Prostate gland (tissue), 2 donors: Measurements from ENCODE around the gene HOXA5.

ENCODE experiments used
- POLR2A ChIP-seq: fragments of 450-650 bp; IDR thresholded peaks from one replicate; pipeline ENCODE4 v1.6.1; 2016; ENCODE audit warnings: antibody characterized with exemption, mild to moderate bottlenecking
- POLR2AphosphoS5 ChIP-seq: sonication (generic); formaldehyde crosslinking; IDR thresholded peaks from one replicate; pipeline ENCODE4 v1.6.1; 2017; ENCODE audit warnings: antibody characterized with exemption
- TF ChIP-seq, protein P1 (sequence below), 4 experiments: fragments of 200-600 bp in 2 of 4; fragments of 450-650 bp in 2 of 4; sonication (generic) in 2 of 4; IDR thresholded peaks; 1 replicate in 3 of 4; 2 replicates in 1 of 4; pipeline ENCODE4 v1.5.1; 2016 to 2019; ENCODE audit warnings: antibody characterized with exemption in 4 of 4, mild to moderate bottlenecking in 2 of 4, moderate library complexity in 2 of 4

DNA sequence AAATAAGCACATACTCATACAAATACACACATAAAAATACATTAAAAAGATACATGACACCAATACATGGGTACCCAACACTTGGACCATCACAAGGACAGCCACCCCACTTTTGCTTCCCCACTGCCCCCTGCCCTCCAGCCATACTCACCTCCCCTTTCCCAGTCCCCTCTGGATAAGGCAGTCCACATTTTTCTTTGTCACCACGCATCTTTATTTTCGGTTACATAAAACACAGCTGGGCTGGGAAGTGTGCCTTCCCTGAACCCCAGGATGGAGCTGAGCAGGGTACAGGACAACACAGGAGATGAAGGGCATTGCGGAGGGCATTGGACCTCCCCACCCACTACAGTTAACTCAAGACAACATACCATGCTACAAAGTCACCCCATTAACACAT lies 10.0 kb upstream of the HOXA5 start:
- TF ChIP-seq POLR2A: no peak
- TF ChIP-seq, protein P1, sequence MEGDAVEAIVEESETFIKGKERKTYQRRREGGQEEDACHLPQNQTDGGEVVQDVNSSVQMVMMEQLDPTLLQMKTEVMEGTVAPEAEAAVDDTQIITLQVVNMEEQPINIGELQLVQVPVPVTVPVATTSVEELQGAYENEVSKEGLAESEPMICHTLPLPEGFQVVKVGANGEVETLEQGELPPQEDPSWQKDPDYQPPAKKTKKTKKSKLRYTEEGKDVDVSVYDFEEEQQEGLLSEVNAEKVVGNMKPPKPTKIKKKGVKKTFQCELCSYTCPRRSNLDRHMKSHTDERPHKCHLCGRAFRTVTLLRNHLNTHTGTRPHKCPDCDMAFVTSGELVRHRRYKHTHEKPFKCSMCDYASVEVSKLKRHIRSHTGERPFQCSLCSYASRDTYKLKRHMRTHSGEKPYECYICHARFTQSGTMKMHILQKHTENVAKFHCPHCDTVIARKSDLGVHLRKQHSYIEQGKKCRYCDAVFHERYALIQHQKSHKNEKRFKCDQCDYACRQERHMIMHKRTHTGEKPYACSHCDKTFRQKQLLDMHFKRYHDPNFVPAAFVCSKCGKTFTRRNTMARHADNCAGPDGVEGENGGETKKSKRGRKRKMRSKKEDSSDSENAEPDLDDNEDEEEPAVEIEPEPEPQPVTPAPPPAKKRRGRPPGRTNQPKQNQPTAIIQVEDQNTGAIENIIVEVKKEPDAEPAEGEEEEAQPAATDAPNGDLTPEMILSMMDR (IDR thresholded peaks at IDR 0.05): no peak
- no peak for TF ChIP-seq POLR2AphosphoS5
